ENCODE results near the gene ZBTB16. TPM values are rescaled to one million over a fixed set of nuclear protein-coding genes. Genes with fewer than 3 reads are reported as not detected.

The ZBTB16 gene
- total and polyA plus RNA-seq, 2 experiments from 2014 or later, result 0.29 to 1.4 TPM

DNA sequence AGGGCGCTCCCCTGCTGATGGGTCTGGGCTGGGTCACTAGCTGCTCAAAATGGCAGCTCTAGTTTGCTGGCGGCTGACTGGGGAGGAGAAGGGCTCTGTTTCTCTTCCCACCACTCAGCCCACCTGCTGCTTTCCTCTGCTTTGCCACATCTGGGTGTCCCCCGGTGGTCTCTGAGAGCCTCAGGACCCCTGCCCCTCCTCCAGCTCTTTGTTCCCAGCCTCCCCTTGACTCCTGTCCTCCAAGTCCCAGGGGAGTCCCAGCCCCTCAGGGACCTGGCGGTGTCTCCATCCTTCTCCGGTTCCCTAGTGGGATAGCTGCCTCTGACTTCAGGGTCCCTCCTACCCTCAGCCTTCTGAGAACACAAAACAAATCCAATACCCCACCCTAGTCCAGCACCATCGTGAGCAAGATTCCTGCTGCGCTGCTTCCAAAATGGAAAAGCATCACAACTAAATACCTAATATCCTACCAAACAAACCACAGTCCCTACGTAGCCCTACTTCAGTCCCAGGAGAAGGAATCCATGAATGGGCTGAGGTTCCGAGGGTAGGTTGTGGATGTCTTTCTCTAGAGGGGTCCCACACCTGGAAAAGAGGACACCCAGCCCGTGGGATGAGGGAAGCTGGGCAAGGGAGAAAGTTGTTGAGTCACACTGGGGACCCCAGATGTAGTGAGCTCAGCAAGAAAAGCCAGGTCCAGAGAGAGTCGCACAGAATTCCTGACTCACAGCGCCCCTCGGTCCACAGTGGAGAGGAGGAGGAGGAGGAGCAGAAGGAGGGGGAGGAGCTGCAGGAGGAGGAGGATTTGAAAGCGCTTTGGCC lies 191.7 kb downstream of the ZBTB16 start:
- Mint-ChIP-seq H3K9me3 (no peaks in the 10 kb centered on the region), H3K27me3 (ENCODE audit: insufficient read depth, low read depth, poor library complexity) (peaks cover 7% of the 10 kb centered on the region), H3K27ac (no peak overlapping the region), H3K4me3 (no peak overlapping the region), H3K36me3 (ENCODE audit: low read depth) (no peaks in the 10 kb centered on the region), H3K4me1 (peaks cover 23% of the 10 kb centered on the region)
- Histone ChIP-seq H3F3A (replicated peaks; ENCODE audit: low read depth) (no peaks in the 10 kb centered on the region), H3K4me2 (0 out of 2 replicates have a peak overlapping the region, but pooled peaks have one; percentile 57), H3K27ac (ENCODE audit: low read depth) (no peak overlapping the region), H2AFZ (peak overlapping the region; percentile 95), H3K79me2 (replicated peaks; ENCODE audit: insufficient read depth) (no peaks in the 10 kb centered on the region), H3K36me3 (ENCODE audit: insufficient read depth) (no peaks in the 10 kb centered on the region), H3K27me3 (ENCODE audit: insufficient read depth) (no peaks in the 10 kb centered on the region), H4K20me1 (replicated peaks; ENCODE audit: insufficient read depth) (no peaks in the 10 kb centered on the region), H3K9me2 (ENCODE audit: insufficient read depth) (no peaks in the 10 kb centered on the region), H3K4me1 (ENCODE audit: insufficient read depth) (peaks cover 15% of the 10 kb centered on the region), H3K4me3 (no peak overlapping the region)
- TF ChIP-seq, protein P1, sequence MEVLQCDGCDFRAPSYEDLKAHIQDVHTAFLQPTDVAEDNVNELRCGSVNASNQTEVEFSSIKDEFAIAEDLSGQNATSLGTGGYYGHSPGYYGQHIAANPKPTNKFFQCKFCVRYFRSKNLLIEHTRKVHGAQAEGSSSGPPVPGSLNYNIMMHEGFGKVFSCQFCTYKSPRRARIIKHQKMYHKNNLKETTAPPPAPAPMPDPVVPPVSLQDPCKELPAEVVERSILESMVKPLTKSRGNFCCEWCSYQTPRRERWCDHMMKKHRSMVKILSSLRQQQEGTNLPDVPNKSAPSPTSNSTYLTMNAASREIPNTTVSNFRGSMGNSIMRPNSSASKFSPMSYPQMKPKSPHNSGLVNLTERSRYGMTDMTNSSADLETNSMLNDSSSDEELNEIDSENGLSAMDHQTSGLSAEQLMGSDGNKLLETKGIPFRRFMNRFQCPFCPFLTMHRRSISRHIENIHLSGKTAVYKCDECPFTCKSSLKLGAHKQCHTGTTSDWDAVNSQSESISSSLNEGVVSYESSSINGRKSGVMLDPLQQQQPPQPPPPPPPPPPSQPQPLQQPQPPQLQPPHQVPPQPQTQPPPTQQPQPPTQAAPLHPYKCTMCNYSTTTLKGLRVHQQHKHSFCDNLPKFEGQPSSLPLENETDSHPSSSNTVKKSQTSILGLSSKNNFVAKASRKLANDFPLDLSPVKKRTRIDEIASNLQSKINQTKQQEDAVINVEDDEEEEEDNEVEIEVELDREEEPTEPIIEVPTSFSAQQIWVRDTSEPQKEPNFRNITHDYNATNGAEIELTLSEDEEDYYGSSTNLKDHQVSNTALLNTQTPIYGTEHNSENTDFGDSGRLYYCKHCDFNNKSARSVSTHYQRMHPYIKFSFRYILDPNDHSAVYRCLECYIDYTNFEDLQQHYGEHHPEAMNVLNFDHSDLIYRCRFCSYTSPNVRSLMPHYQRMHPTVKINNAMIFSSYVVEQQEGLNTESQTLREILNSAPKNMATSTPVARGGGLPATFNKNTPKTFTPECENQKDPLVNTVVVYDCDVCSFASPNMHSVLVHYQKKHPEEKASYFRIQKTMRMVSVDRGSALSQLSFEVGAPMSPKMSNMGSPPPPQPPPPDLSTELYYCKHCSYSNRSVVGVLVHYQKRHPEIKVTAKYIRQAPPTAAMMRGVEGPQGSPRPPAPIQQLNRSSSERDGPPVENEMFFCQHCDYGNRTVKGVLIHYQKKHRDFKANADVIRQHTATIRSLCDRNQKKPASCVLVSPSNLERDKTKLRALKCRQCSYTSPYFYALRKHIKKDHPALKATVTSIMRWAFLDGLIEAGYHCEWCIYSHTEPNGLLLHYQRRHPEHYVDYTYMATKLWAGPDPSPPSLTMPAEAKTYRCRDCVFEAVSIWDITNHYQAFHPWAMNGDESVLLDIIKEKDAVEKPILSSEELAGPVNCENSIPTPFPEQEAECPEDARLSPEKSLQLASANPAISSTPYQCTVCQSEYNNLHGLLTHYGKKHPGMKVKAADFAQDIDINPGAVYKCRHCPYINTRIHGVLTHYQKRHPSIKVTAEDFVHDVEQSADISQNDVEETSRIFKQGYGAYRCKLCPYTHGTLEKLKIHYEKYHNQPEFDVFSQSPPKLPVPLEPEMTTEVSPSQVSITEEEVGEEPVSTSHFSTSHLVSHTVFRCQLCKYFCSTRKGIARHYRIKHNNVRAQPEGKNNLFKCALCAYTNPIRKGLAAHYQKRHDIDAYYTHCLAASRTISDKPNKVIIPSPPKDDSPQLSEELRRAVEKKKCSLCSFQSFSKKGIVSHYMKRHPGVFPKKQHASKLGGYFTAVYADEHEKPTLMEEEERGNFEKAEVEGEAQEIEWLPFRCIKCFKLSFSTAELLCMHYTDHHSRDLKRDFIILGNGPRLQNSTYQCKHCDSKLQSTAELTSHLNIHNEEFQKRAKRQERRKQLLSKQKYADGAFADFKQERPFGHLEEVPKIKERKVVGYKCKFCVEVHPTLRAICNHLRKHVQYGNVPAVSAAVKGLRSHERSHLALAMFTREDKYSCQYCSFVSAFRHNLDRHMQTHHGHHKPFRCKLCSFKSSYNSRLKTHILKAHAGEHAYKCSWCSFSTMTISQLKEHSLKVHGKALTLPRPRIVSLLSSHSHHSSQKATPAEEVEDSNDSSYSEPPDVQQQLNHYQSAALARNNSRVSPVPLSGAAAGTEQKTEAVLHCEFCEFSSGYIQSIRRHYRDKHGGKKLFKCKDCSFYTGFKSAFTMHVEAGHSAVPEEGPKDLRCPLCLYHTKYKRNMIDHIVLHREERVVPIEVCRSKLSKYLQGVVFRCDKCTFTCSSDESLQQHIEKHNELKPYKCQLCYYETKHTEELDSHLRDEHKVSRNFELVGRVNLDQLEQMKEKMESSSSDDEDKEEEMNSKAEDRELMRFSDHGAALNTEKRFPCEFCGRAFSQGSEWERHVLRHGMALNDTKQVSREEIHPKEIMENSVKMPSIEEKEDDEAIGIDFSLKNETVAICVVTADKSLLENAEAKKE (CRISPR knock-in tag; IDR thresholded peaks at IDR 0.05), result no peak
- TF ChIP-seq CTCF (conservative IDR thresholded peaks at IDR 0.05; ENCODE audit: low read depth in 2 of 2) (peak in 1 of 2 experiments; percentile 22; a peak in 1 of 4 replicates), POLR2AphosphoS5 (IDR thresholded peaks at IDR 0.05; ENCODE audit: low read depth) (no peak), EZH2phosphoT487 (IDR thresholded peaks at IDR 0.05; ENCODE audit: unreplicated experiment) (no peak), ZNF331 (CRISPR knock-in tag; IDR thresholded peaks at IDR 0.05; ENCODE audit: low read depth) (no peak), REST (IDR thresholded peaks at IDR 0.05; ENCODE audit: unreplicated experiment) (no peak)
- DNase-seq (ENCODE audit: low spot score), result peak; percentile 44
- peak; percentile 75 for ATAC-seq

Measured in GM23338 (cell line).